Loucy (cell line): Measurements from ENCODE around the gene EXOSC2.

Experiments used
- H2AFZ ChIP-seq: fragments of 200-600 bp; sonication (generic); 2 replicates; pipeline ENCODE4 v1.6.0; 2016; ENCODE audit warnings: antibody characterized with exemption, mild to moderate bottlenecking, low read length, moderate library complexity
- H3F3A ChIP-seq: fragments of 200-600 bp; 2 replicates; pipeline ENCODE4 v1.6.0; 2016; ENCODE audit warnings: antibody characterized with exemption, low read depth, mild to moderate bottlenecking
- H3K27me3 ChIP-seq: fragments of 200-600 bp; sonication (generic); 2 replicates; pipeline ENCODE4 v1.6.1; 2014; ENCODE audit warnings: low read length, mild to moderate bottlenecking; ENCODE audit not compliant: insufficient read depth, poor library complexity, severe bottlenecking
- H3K36me3 ChIP-seq: fragments of 200-600 bp; sonication (generic); 2 replicates; pipeline ENCODE4 v1.6.1; 2016; ENCODE audit warnings: low read length; ENCODE audit not compliant: insufficient read depth
- H3K4me1 ChIP-seq: fragments of 200-600 bp; sonication (generic); 2 replicates; pipeline ENCODE4 v1.5.1; 2014; ENCODE audit warnings: low read length, mild to moderate bottlenecking; ENCODE audit not compliant: insufficient read depth, poor library complexity, severe bottlenecking
- H3K4me2 ChIP-seq: fragments of 200-600 bp; sonication (generic); 2 replicates; pipeline ENCODE4 v1.6.0; 2014; ENCODE audit warnings: antibody characterized with exemption, low read length, low read depth, mild to moderate bottlenecking; ENCODE audit not compliant: poor library complexity, severe bottlenecking
- H3K4me3 ChIP-seq: fragments of 200-600 bp; sonication (generic); 2 replicates; pipeline ENCODE4 v1.5.1; 2014; ENCODE audit warnings: low read length, mild to moderate bottlenecking, mixed read lengths; ENCODE audit not compliant: poor library complexity, severe bottlenecking
- H3K79me2 ChIP-seq: fragments of 200-600 bp; sonication (generic); 2 replicates; pipeline ENCODE4 v1.6.1; 2014; ENCODE audit warnings: low read length; ENCODE audit not compliant: insufficient read depth
- H3K9ac ChIP-seq: fragments of 200-600 bp; sonication (generic); 2 replicates; pipeline ENCODE4 v1.6.0; 2014; ENCODE audit warnings: mild to moderate bottlenecking, low read depth, low read length, moderate library complexity; ENCODE audit not compliant: poor library complexity, severe bottlenecking
- H3K9me2 ChIP-seq: fragments of 200-600 bp; sonication (generic); replicated peaks from 2 replicates; pipeline ENCODE4 v1.6.1; 2016; ENCODE audit warnings: low read depth, low read length, mixed read lengths
- H3K9me3 ChIP-seq: fragments of 200-600 bp; sonication (generic); 2 replicates; pipeline ENCODE4 v1.6.1; 2014; ENCODE audit warnings: mild to moderate bottlenecking, antibody characterized with exemption, low read length, low read depth; ENCODE audit not compliant: insufficient read depth
- H4K20me1 ChIP-seq: fragments of 200-600 bp; sonication (generic); 2 replicates; pipeline ENCODE4 v1.6.0; 2014; ENCODE audit warnings: antibody characterized with exemption, low read length, mild to moderate bottlenecking; ENCODE audit not compliant: insufficient read depth, poor library complexity, severe bottlenecking
- EZH2phosphoT487 ChIP-seq: fragments of 200-600 bp; IDR thresholded peaks from 2 replicates; pipeline ENCODE4 v1.6.1; 2018; ENCODE audit warnings: antibody characterized with exemption, mild to moderate bottlenecking, moderate library complexity, borderline replicate concordance
- TF ChIP-seq, protein P1 (sequence below): fragments of 200-600 bp; sonication (generic); conservative IDR thresholded peaks from 2 replicates; pipeline ENCODE4 v1.5.1; 2014; ENCODE audit warnings: mild to moderate bottlenecking, antibody characterized with exemption, low read length

Gene EXOSC2

DNA sequence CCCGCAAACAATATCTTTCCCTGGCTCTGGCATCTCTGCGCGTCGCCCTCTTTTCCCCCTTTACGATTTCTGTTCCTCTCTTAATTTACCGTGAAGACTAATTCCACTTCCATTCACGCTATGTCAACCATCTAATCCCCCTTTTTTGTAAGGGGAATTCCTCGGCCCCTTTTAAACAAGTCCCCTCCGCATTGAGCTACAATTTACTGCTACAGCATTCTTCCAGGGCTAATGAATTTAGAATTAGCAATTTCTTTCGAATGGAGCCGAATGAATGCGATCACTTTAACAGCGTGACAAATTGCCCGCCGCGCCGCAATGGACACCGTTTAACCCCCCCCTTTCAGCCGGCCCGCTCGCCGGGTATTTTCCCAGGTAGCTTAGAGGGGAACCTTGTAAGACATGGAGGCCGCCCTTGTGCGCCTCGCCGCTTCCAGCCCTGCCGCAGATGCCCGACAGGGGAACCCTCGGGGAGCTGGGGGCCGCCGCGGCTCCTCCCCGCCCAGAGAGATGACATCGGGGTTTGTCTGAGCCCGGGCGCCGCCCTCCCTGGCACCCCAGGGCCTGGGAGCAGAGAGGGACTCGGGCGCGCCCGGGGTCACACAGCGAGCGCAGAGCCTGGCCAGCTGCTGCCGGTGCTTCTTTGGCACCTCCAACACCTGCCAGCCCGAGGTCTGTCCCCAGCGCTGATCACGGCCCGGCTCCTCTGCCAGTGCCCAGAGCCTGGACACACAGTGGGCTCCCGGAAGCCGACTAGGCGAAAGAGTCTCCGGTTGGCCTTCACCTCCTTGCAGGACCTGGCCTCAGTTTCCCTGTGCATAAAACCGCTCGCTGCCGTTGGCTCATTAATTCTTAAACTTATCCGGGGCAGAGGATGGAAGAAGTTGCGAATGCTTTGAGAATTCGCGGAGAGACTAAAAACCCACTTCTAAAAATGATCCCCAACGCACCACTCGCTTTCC lies 27.9 kb upstream of the EXOSC2 start:
- Histone ChIP-seq H3K9ac (no peak overlapping the region), H2AFZ (no peak overlapping the region), H3K79me2 (no peaks in the 10 kb centered on the region), H3K9me3 (no peaks in the 10 kb centered on the region), H3K4me3 (no peak overlapping the region), H3K4me2 (no peak overlapping the region), H3F3A (no peaks in the 10 kb centered on the region), H3K36me3 (no peaks in the 10 kb centered on the region), H4K20me1 (no peaks in the 10 kb centered on the region), H3K4me1 (peaks cover 7% of the 10 kb centered on the region), H3K27me3 (no peaks in the 10 kb centered on the region), H3K9me2 (no peaks in the 10 kb centered on the region)
- TF ChIP-seq EZH2phosphoT487: no peak
- TF ChIP-seq, protein P1, sequence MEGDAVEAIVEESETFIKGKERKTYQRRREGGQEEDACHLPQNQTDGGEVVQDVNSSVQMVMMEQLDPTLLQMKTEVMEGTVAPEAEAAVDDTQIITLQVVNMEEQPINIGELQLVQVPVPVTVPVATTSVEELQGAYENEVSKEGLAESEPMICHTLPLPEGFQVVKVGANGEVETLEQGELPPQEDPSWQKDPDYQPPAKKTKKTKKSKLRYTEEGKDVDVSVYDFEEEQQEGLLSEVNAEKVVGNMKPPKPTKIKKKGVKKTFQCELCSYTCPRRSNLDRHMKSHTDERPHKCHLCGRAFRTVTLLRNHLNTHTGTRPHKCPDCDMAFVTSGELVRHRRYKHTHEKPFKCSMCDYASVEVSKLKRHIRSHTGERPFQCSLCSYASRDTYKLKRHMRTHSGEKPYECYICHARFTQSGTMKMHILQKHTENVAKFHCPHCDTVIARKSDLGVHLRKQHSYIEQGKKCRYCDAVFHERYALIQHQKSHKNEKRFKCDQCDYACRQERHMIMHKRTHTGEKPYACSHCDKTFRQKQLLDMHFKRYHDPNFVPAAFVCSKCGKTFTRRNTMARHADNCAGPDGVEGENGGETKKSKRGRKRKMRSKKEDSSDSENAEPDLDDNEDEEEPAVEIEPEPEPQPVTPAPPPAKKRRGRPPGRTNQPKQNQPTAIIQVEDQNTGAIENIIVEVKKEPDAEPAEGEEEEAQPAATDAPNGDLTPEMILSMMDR: no peak

DNA sequence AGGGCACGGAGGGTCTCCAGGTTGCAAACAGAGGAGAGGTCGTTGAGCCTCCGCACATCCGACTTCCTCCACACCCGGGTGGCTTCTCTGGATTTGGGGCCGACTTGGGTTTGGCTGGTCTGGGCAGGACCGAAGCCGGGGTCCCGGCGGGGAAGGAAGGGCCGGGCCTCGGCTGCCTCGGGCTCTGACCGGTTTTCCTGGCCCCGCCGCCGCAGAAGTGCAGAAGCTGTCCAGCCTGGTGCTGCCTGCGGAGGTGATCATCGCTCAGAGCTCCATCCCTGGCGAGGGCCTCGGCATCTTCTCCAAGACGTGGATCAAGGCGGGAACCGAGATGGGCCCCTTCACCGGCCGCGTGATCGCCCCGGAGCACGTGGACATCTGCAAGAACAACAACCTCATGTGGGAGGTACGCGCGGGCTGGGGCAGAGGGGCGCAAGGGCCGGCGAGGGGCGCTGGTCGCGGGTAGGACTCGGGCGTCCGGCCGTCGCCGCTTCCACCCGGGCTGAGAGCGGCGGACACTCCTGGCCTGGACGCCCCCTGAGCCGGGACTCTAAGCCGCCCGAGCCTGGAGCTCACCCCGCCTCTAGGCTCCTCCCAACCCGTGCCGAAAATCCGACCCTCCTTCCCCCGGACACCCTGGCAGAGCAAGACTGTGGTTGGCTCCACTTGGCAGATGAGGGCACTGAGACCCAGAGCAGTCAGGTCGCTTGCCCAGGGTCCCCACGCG lies 27.0 kb upstream of the EXOSC2 start:
- no peaks in the 10 kb centered on the region for H3K9me3 ChIP-seq
- no peak overlapping the region for H3K4me2 ChIP-seq
- H3K9me2 ChIP-seq: no peaks in the 10 kb centered on the region
- H3K27me3 ChIP-seq: no peaks in the 10 kb centered on the region
- no peaks in the 10 kb centered on the region for H3K36me3 ChIP-seq
- H2AFZ ChIP-seq: no peak overlapping the region
- no peak overlapping the region for H3K9ac ChIP-seq
- H4K20me1 ChIP-seq: no peaks in the 10 kb centered on the region
- H3K4me3 ChIP-seq: no peak overlapping the region
- TF ChIP-seq EZH2phosphoT487: no peak
- TF ChIP-seq, protein P1: no peak
- peaks cover 7% of the 10 kb centered on the region for H3K4me1 ChIP-seq
- H3K79me2 ChIP-seq: no peaks in the 10 kb centered on the region
- H3F3A ChIP-seq: no peaks in the 10 kb centered on the region

DNA sequence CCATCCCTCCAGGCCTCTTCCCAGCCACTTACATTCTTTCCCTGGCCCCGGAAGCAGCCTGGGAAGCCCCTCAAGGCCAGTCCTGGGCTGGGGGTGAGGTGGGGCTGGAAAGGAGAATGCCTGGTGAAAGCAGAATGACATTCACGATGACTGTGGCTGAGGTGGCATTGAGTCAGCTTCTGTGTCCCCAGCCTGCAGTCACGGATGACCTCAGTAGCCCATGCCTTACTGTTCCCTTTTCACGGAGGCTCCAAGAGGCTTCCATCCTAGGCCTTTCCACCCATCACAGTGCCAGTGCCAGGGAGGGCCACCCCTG lies 26.5 kb upstream of the EXOSC2 start:
- Histone ChIP-seq H3K79me2 (no peaks in the 10 kb centered on the region), H3K27me3 (no peaks in the 10 kb centered on the region), H2AFZ (no peak overlapping the region), H3K36me3 (no peaks in the 10 kb centered on the region), H3K9me3 (no peaks in the 10 kb centered on the region), H3K4me2 (no peak overlapping the region), H3K9me2 (no peaks in the 10 kb centered on the region), H3K4me1 (peaks cover 7% of the 10 kb centered on the region), H3K4me3 (no peak overlapping the region), H3F3A (no peaks in the 10 kb centered on the region), H3K9ac (no peak overlapping the region), H4K20me1 (no peaks in the 10 kb centered on the region)
- TF ChIP-seq EZH2phosphoT487: no peak
- TF ChIP-seq, protein P1: no peak
